Measurements from ENCODE around the gene SLC4A1AP. TPM values are rescaled to one million over a fixed set of nuclear protein-coding genes. Genes with fewer than 3 reads are reported as not detected.

Gene SLC4A1AP
- total and polyA plus RNA-seq, 2 experiments from 2014 or later: 24.3 to 29.2 TPM

- ATAC-seq (no peak), DNase-seq (ENCODE audit: low spot score) (no peak)
- H4K20me1 ChIP-seq (replicated peaks; ENCODE audit: insufficient read depth): no peaks in the 10 kb centered on the region
- Mint-ChIP-seq H3K9me3 (peaks cover 18% of the 10 kb centered on the region; the same call in 2 of the 3 replicates), H3K4me3 (no peak overlapping the region), H3K4me1 (peaks cover 5% of the 10 kb centered on the region), H3K27ac (no peak overlapping the region), H3K36me3 (ENCODE audit: low read depth) (peaks cover 2% of the 10 kb centered on the region; the same call in 2 of the 3 replicates), H3K27me3 (ENCODE audit: insufficient read depth, low read depth, poor library complexity) (no peaks in the 10 kb centered on the region)
- no peak for TF ChIP-seq EZH2phosphoT487 (IDR thresholded peaks at IDR 0.05; ENCODE audit: unreplicated experiment)
- TF ChIP-seq, protein P1, sequence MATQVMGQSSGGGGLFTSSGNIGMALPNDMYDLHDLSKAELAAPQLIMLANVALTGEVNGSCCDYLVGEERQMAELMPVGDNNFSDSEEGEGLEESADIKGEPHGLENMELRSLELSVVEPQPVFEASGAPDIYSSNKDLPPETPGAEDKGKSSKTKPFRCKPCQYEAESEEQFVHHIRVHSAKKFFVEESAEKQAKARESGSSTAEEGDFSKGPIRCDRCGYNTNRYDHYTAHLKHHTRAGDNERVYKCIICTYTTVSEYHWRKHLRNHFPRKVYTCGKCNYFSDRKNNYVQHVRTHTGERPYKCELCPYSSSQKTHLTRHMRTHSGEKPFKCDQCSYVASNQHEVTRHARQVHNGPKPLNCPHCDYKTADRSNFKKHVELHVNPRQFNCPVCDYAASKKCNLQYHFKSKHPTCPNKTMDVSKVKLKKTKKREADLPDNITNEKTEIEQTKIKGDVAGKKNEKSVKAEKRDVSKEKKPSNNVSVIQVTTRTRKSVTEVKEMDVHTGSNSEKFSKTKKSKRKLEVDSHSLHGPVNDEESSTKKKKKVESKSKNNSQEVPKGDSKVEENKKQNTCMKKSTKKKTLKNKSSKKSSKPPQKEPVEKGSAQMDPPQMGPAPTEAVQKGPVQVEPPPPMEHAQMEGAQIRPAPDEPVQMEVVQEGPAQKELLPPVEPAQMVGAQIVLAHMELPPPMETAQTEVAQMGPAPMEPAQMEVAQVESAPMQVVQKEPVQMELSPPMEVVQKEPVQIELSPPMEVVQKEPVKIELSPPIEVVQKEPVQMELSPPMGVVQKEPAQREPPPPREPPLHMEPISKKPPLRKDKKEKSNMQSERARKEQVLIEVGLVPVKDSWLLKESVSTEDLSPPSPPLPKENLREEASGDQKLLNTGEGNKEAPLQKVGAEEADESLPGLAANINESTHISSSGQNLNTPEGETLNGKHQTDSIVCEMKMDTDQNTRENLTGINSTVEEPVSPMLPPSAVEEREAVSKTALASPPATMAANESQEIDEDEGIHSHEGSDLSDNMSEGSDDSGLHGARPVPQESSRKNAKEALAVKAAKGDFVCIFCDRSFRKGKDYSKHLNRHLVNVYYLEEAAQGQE (IDR thresholded peaks at IDR 0.05; ENCODE audit: unreplicated experiment): no peak
- TF ChIP-seq, protein P2, sequence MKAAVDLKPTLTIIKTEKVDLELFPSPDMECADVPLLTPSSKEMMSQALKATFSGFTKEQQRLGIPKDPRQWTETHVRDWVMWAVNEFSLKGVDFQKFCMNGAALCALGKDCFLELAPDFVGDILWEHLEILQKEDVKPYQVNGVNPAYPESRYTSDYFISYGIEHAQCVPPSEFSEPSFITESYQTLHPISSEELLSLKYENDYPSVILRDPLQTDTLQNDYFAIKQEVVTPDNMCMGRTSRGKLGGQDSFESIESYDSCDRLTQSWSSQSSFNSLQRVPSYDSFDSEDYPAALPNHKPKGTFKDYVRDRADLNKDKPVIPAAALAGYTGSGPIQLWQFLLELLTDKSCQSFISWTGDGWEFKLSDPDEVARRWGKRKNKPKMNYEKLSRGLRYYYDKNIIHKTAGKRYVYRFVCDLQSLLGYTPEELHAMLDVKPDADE (IDR thresholded peaks at IDR 0.05): no peak
- TF ChIP-seq POLR2AphosphoS5 (IDR thresholded peaks at IDR 0.05; ENCODE audit: low read depth): no peak
- TF ChIP-seq STAT1 (IDR thresholded peaks at IDR 0.05; ENCODE audit: unreplicated experiment): no peak
- TF ChIP-seq EZH2 (IDR thresholded peaks at IDR 0.05; ENCODE audit: low read depth, unreplicated experiment): no peak
- no peak for TF ChIP-seq ZNF114 (CRISPR knock-in tag; IDR thresholded peaks at IDR 0.05)
- no peak for TF ChIP-seq ZNF331 (CRISPR knock-in tag; IDR thresholded peaks at IDR 0.05; ENCODE audit: low read depth)
- no peak overlapping the region for H3K4me3 ChIP-seq
- H3K4me1 ChIP-seq (ENCODE audit: insufficient read depth): no peaks in the 10 kb centered on the region
- H3K36me3 ChIP-seq (ENCODE audit: insufficient read depth): no peaks in the 10 kb centered on the region
- H3K79me2 ChIP-seq (replicated peaks; ENCODE audit: insufficient read depth): no peaks in the 10 kb centered on the region
- no peaks in the 10 kb centered on the region for H3F3A ChIP-seq (replicated peaks; ENCODE audit: low read depth)
- no peaks in the 10 kb centered on the region for H3K27me3 ChIP-seq (ENCODE audit: insufficient read depth)
- H3K4me2 ChIP-seq: no peak overlapping the region
- H2AFZ ChIP-seq: peak overlapping the region; percentile 28; the same call in 1 of the 2 replicates
- no peak overlapping the region for H3K27ac ChIP-seq (ENCODE audit: low read depth)
- H3K9me2 ChIP-seq (ENCODE audit: insufficient read depth): 0 out of 2 replicates have a peak, but pooled peaks cover 3% of the 10 kb centered on the region
These were observed 78.9 kb downstream of the SLC4A1AP start for GRCh38 chr2:27742571-27742970.

Small RNA genes within 50 kb of the gene (small RNA-seq; reads per million reads assigned to genes)
- gene RF00340 (ENCODE audit: low replicate concordance): not detected

Other genes with a start within 250 kb of the SLC4A1AP start
- 118 and 128 TPM in 2 replicates for gene NRBP1, start 235.3 kb upstream of the SLC4A1AP start, total RNA-seq (2014; rRNA removed; shearing (Covaris generic))
- gene NRBP1, start 235.3 kb upstream of the SLC4A1AP start, polyA plus RNA-seq (2016; fragmentation: Nextera tagmentation; extraction: Ambion mirVana): 73.4 and 75.0 TPM in 2 replicates
- 6.6 and 15.8 TPM in 2 replicates for gene KRTCAP3, start 221.5 kb upstream of the SLC4A1AP start, total RNA-seq (2014; rRNA removed; shearing (Covaris generic))
- gene KRTCAP3, start 221.5 kb upstream of the SLC4A1AP start, polyA plus RNA-seq (2016; fragmentation: Nextera tagmentation; extraction: Ambion mirVana): 51.2 and 52.4 TPM in 2 replicates
- gene IFT172, start 174.1 kb upstream of the SLC4A1AP start, total RNA-seq (2014; rRNA removed; shearing (Covaris generic)): 17.2 and 17.6 TPM in 2 replicates
- gene IFT172, start 174.1 kb upstream of the SLC4A1AP start, polyA plus RNA-seq (2016; fragmentation: Nextera tagmentation; extraction: Ambion mirVana): 8.9 and 9.1 TPM in 2 replicates
- 13.3 and 13.7 TPM in 2 replicates for gene FNDC4, start 168.7 kb upstream of the SLC4A1AP start, total RNA-seq (2014; rRNA removed; shearing (Covaris generic))
- gene FNDC4, start 168.7 kb upstream of the SLC4A1AP start, polyA plus RNA-seq (2016; fragmentation: Nextera tagmentation; extraction: Ambion mirVana): 5.9 and 7.8 TPM in 2 replicates
- gene GCKR, start 167.1 kb upstream of the SLC4A1AP start, total RNA-seq (2014; rRNA removed; shearing (Covaris generic)): not detected in 2 replicates
- not detected in 2 replicates for gene GCKR, start 167.1 kb upstream of the SLC4A1AP start, polyA plus RNA-seq (2016; fragmentation: Nextera tagmentation; extraction: Ambion mirVana)
- 26.5 and 38.4 TPM in 2 replicates for gene ZNF512, start 80.8 kb upstream of the SLC4A1AP start, total RNA-seq (2014; rRNA removed; shearing (Covaris generic))
- 21.8 and 26.0 TPM in 2 replicates for gene ZNF512, start 80.8 kb upstream of the SLC4A1AP start, polyA plus RNA-seq (2016; fragmentation: Nextera tagmentation; extraction: Ambion mirVana)
- 1.7 and 1.9 TPM in 2 replicates for gene CCDC121, start 34.9 kb upstream of the SLC4A1AP start, total RNA-seq (2014; rRNA removed; shearing (Covaris generic))
- gene CCDC121, start 34.9 kb upstream of the SLC4A1AP start, polyA plus RNA-seq (2016; fragmentation: Nextera tagmentation; extraction: Ambion mirVana): 1.6 and 2.1 TPM in 2 replicates
- 40.3 and 41.2 TPM in 2 replicates for gene GPN1, start 34.8 kb upstream of the SLC4A1AP start, total RNA-seq (2014; rRNA removed; shearing (Covaris generic))
- gene GPN1, start 34.8 kb upstream of the SLC4A1AP start, polyA plus RNA-seq (2016; fragmentation: Nextera tagmentation; extraction: Ambion mirVana): 20.8 and 23.7 TPM in 2 replicates
- 16.5 and 17.7 TPM in 2 replicates for gene SUPT7L, start 275 bp upstream of the SLC4A1AP start, total RNA-seq (2014; rRNA removed; shearing (Covaris generic))
- gene SUPT7L, start 275 bp upstream of the SLC4A1AP start, polyA plus RNA-seq (2016; fragmentation: Nextera tagmentation; extraction: Ambion mirVana): 13.5 and 13.7 TPM in 2 replicates
- gene MRPL33, start 107.8 kb downstream of the SLC4A1AP start, total RNA-seq (2014; rRNA removed; shearing (Covaris generic)): 80.5 and 83.9 TPM in 2 replicates
- gene MRPL33, start 107.8 kb downstream of the SLC4A1AP start, polyA plus RNA-seq (2016; fragmentation: Nextera tagmentation; extraction: Ambion mirVana): 292 and 310 TPM in 2 replicates
- 0.54 and 1.5 TPM in 2 replicates for gene RBKS, start 226.5 kb downstream of the SLC4A1AP start, total RNA-seq (2014; rRNA removed; shearing (Covaris generic))
- 1.3 and 1.5 TPM in 2 replicates for gene RBKS, start 226.5 kb downstream of the SLC4A1AP start, polyA plus RNA-seq (2016; fragmentation: Nextera tagmentation; extraction: Ambion mirVana)
- 21.5 and 27.9 TPM in 2 replicates for gene BABAM2, start 226.8 kb downstream of the SLC4A1AP start, total RNA-seq (2014; rRNA removed; shearing (Covaris generic))
- gene BABAM2, start 226.8 kb downstream of the SLC4A1AP start, polyA plus RNA-seq (2016; fragmentation: Nextera tagmentation; extraction: Ambion mirVana): 17.8 and 18.4 TPM in 2 replicates

All from GM23338 (cell line).